HepG2 (cell line): ENCODE data around the gene PSMB3. TPM values are rescaled to one million over a fixed set of nuclear protein-coding genes. Genes with fewer than 3 reads are reported as not detected.

ENCODE experiments used
- BRCA1 ChIP-seq: sonication (generic); formaldehyde crosslinking; IDR thresholded peaks from 2 replicates; pipeline ENCODE4 v1.4.0; 2020; ENCODE audit warnings: missing genetic modification reagents
- CC2D1A ChIP-seq: sonication (generic); formaldehyde crosslinking; IDR thresholded peaks from 2 replicates; pipeline ENCODE4 v1.8.1; 2023; ENCODE audit warnings: mild to moderate bottlenecking, missing genetic modification reagents
- CREB1 ChIP-seq, 2 experiments: fragments of 450-650 bp in 1 of 2; IDR thresholded peaks; 2 replicates each; pipeline ENCODE4 v1.6.1; 2016 to 2017; ENCODE audit warnings: control low read depth in 1 of 2, mild to moderate bottlenecking in 1 of 2, missing compliant biosample characterization in 1 of 2, missing genetic modification characterization in 1 of 2
- CREB3 ChIP-seq: sonication (generic); formaldehyde crosslinking; IDR thresholded peaks from 2 replicates; pipeline ENCODE4 v1.5.0; 2020; ENCODE audit warnings: missing genetic modification reagents
- CTCF ChIP-seq: sonication (generic); formaldehyde crosslinking; IDR thresholded peaks from 2 replicates; pipeline ENCODE4 v1.5.0; 2020; ENCODE audit warnings: mild to moderate bottlenecking, missing genetic modification reagents, moderate library complexity
- GMEB1 ChIP-seq: sonication (generic); formaldehyde crosslinking; IDR thresholded peaks from 2 replicates; pipeline ENCODE4 v1.5.1; 2020; ENCODE audit warnings: missing genetic modification reagents, mild to moderate bottlenecking, borderline replicate concordance
- GZF1 ChIP-seq: sonication (generic); formaldehyde crosslinking; IDR thresholded peaks from 2 replicates; pipeline ENCODE4 v1.5.1; 2020; ENCODE audit warnings: mild to moderate bottlenecking, missing genetic modification reagents
- NKX3-1 ChIP-seq: sonication (generic); formaldehyde crosslinking; IDR thresholded peaks from 2 replicates; pipeline ENCODE4 v1.5.0; 2020; ENCODE audit warnings: missing genetic modification reagents
- PHB2 ChIP-seq: fragments of 450-650 bp; IDR thresholded peaks from 2 replicates; pipeline ENCODE4 v1.6.1; 2018; ENCODE audit not compliant: partially characterized antibody
- SCMH1 ChIP-seq: sonication (generic); formaldehyde crosslinking; IDR thresholded peaks from 2 replicates; pipeline ENCODE4 v1.9.0; 2021; ENCODE audit warnings: missing genetic modification reagents, mild to moderate bottlenecking, borderline replicate concordance
- ZFX ChIP-seq: sonication (generic); formaldehyde crosslinking; IDR thresholded peaks from 2 replicates; pipeline ENCODE4 v1.4.0; 2020; ENCODE audit warnings: mild to moderate bottlenecking, low read depth, missing genetic modification reagents, moderate library complexity
- ZNF124 ChIP-seq: sonication (generic); formaldehyde crosslinking; IDR thresholded peaks from 2 replicates; pipeline ENCODE4 v1.4.0; 2020; ENCODE audit warnings: missing genetic modification reagents
- ZNF335 ChIP-seq: sonication (generic); formaldehyde crosslinking; IDR thresholded peaks from 2 replicates; pipeline ENCODE4 v1.4.0; 2020; ENCODE audit warnings: missing genetic modification reagents
- ZNF503 ChIP-seq: sonication (generic); formaldehyde crosslinking; IDR thresholded peaks from 2 replicates; pipeline ENCODE4 v1.4.0; 2020; ENCODE audit warnings: missing genetic modification reagents
- polyA plus RNA-seq, 8 experiments: library from polyadenylated mRNA; depleted of rRNA in 3 of 8; stranded (reverse) in 7 of 8; unstranded in 1 of 8; fragments of >200 nt; fragmentation: Illumina TruSeq in 4 of 8; extraction: Trizol in 4 of 8; gene quantifications; 2 replicates each; pipeline versions ENCODE4 v1.2.1 to v1.2.3, GENCODE V29; 2011 to 2016; ENCODE audit warnings: low read depth in 4 of 8, missing spikeins in 1 of 8, mixed read lengths in 1 of 8; ENCODE audit not compliant: insufficient read depth in 1 of 8
- total RNA-seq, 5 experiments: library from RNA; depleted of rRNA; stranded (reverse); fragments of >200 nt; fragmentation: Illumina TruSeq; extraction: Trizol; gene quantifications; 2 replicates each; pipeline ENCODE4 v1.2.3, GENCODE V29; 2016; ENCODE audit warnings: low read depth in 1 of 5
- TF ChIP-seq, protein P1 (sequence below): sonication (generic); formaldehyde crosslinking; IDR thresholded peaks from 2 replicates; pipeline ENCODE4 v1.4.0; 2020; ENCODE audit warnings: missing genetic modification reagents
- TF ChIP-seq, protein P2 (sequence below): IDR thresholded peaks from 2 replicates; pipeline ENCODE4 v1.6.1; 2012; ENCODE audit warnings: inconsistent platforms

PSMB3 gene
- total and polyA plus RNA-seq, 2 of the 13 experiments (the other 11 are each of a cell fraction or from before 2014, with no cell fraction given), result 366 to 517 TPM

- TF ChIP-seq GZF1 (CRISPR knock-in tag) (no peak), ZNF124 (CRISPR knock-in tag) (no peak), PHB2 (no peak), CREB3 (CRISPR knock-in tag) (no peak), ZNF503 (CRISPR knock-in tag) (no peak), ZFX (CRISPR knock-in tag) (no peak; the same call in 1 of the 2 replicates), ZNF335 (CRISPR knock-in tag) (no peak), CC2D1A (CRISPR knock-in tag) (no peak), CREB1 (IDR thresholded peaks at IDR 0.05) (peak; percentile 5; the same call in 1 of the 2 replicates), CREB1 (CRISPR knock-in tag; IDR thresholded peaks at IDR 0.05) (no peak), NKX3-1 (CRISPR knock-in tag) (no peak), CTCF (no peak), SCMH1 (CRISPR knock-in tag) (no peak), GMEB1 (CRISPR knock-in tag) (no peak), BRCA1 (CRISPR knock-in tag) (no peak)
- TF ChIP-seq, protein P1, sequence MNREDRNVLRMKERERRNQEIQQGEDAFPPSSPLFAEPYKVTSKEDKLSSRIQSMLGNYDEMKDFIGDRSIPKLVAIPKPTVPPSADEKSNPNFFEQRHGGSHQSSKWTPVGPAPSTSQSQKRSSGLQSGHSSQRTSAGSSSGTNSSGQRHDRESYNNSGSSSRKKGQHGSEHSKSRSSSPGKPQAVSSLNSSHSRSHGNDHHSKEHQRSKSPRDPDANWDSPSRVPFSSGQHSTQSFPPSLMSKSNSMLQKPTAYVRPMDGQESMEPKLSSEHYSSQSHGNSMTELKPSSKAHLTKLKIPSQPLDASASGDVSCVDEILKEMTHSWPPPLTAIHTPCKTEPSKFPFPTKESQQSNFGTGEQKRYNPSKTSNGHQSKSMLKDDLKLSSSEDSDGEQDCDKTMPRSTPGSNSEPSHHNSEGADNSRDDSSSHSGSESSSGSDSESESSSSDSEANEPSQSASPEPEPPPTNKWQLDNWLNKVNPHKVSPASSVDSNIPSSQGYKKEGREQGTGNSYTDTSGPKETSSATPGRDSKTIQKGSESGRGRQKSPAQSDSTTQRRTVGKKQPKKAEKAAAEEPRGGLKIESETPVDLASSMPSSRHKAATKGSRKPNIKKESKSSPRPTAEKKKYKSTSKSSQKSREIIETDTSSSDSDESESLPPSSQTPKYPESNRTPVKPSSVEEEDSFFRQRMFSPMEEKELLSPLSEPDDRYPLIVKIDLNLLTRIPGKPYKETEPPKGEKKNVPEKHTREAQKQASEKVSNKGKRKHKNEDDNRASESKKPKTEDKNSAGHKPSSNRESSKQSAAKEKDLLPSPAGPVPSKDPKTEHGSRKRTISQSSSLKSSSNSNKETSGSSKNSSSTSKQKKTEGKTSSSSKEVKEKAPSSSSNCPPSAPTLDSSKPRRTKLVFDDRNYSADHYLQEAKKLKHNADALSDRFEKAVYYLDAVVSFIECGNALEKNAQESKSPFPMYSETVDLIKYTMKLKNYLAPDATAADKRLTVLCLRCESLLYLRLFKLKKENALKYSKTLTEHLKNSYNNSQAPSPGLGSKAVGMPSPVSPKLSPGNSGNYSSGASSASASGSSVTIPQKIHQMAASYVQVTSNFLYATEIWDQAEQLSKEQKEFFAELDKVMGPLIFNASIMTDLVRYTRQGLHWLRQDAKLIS (CRISPR knock-in tag), result no peak
- TF ChIP-seq, protein P2, sequence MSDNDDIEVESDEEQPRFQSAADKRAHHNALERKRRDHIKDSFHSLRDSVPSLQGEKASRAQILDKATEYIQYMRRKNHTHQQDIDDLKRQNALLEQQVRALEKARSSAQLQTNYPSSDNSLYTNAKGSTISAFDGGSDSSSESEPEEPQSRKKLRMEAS, result peak; percentile 21; the same call in 1 of the 2 replicates
Measured at GRCh38 chr17:38750312-38751121, 2.0 kb upstream of the PSMB3 start (continued).
